GM18520 (cell line): ENCODE measurements around the gene ARHGEF12.

ENCODE experiments used
- ATAC-seq: cut with Tn5 transposase; IDR thresholded peaks from one replicate; pipeline ENCODE4 v1.9.1; 2021; ENCODE audit not compliant: unreplicated experiment

The ARHGEF12 gene

DNA sequence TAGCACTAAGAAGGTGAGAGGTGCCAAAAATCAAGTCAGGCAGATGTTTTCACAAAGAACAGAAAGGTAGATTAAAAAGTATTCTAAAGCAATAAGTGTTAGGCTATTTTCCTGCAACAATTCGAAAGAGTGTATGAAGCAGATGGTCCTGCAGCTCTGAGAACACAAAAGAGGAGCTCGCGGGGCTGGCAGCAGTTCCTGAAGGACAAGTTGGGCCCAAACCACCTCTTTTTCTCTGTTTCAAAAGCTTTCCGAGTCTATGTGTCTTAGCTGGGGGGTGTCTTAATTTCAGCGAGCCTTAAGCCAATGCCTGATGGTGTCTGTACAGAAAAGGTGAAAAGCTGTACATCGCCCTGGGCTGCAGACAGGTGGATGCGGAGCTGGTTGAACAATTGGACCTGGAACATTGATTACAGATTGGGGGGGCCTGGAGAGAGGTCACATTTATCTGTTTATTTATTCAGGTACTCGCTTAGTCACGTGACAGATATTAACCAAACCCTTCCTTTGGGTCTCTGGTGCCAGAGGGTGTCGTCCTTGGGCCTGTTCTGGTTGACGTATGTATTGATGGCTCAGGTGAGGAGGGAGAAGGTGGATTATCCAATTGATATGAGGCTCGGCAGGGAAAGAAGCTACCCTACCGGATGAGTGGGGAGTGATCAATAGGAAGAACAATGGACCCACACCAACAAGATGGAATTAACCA, 200.0 kb downstream of the ARHGEF12 start:
- no peak for ATAC-seq

DNA sequence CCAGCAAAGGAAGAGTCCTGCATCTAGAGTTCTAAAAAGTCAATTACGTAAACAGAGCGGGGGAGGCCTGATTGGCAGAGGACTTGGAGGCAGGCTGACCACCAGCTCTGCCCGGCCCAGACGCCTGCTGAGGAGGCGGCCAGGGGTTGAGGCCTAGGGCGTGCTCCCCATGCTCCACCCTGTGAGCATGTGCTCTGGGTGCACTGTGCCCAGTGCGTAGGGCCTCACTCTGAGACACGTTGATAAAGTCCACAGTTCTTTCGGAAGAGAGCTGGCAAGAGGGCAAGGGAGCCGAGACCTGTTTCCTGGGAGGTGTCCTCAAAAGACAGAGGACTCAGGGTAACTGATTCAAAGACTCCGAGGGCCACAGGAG, 200.6 kb downstream of the ARHGEF12 start:
- ATAC-seq: no peak

DNA sequence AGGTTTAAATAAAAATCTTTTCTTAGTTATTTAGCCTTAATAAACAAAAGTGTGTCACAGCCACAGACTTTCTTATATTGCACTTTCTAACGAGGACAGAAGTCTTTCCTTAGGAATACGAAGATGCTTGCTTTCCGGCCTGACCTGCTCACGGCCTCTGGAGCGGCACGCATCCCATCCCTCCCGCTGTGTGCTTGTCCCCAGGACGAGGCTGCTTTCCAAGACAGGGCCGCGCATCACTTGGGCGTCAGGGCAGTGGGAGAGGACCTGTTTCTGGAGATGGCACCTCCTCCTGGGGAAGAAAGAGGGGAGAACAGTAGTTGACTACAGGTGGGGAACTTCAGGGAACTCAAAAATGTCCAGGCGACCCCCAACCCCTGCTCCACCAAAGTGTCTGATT, 201.8 kb downstream of the ARHGEF12 start:
- no peak for ATAC-seq

DNA sequence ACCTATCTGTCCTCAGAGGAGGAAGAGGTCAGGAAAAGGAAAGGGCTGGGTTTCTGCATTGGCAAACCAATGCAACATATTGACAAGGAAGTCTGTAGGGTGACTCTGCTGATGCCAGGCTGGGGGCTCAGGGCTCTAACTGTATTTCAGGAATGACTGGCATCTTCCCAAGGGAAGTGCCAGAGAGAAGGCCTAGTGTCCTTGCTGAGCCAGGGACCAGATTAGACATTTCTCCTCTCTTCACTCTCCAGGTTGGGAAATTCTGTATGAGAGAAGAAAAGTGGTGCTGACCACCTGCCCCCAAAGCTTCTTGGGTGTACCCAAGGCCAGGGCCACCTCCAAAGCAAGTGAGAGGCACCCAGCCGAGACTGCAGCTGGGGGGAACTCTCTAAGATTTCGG, 202.5 kb downstream of the ARHGEF12 start:
- ATAC-seq: no peak
